ENCODE data around the gene PRL.

DNA sequence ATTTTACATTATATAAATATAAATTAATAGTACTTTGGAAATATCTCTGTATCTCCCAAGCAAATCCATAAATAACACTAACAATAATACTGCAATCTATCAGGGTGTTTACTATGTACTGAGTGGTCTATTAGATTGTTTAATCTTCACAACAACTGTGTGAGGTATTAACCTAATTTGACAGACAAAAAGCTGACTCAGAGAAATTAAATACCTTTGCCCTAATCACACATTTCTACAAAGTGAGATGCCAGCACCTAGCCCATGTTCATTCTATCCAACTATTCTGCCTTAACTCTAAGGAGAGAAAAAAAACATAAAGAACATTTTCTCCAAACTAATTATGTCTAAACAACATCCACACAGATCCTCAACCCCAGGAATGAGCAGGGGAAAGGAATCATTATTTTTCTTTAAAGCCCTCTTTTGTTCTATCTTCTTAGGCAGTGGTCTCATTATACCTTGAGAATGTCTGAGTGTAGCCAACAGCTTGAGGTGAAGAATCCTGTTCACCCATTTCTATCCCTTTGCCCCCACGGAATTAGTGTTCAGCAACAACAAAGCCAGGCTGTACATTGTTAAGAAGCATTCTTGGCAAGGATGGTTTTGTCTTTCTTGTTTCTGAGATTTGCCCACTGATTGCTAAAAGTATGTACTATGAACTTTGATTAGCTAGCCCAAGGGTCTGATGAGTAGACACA lies 42.7 kb downstream of the PRL start:
- TF ChIP-seq, protein P1, sequence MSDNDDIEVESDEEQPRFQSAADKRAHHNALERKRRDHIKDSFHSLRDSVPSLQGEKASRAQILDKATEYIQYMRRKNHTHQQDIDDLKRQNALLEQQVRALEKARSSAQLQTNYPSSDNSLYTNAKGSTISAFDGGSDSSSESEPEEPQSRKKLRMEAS (CRISPR knock-in tag; IDR thresholded peaks at IDR 0.05): no peak
- TF ChIP-seq TEAD4 (CRISPR knock-in tag; IDR thresholded peaks at IDR 0.05) (no peak), TEAD1 (CRISPR knock-in tag; IDR thresholded peaks at IDR 0.05) (no peak), CREM (CRISPR knock-in tag; IDR thresholded peaks at IDR 0.05) (no peak)
- TF ChIP-seq, protein P2, sequence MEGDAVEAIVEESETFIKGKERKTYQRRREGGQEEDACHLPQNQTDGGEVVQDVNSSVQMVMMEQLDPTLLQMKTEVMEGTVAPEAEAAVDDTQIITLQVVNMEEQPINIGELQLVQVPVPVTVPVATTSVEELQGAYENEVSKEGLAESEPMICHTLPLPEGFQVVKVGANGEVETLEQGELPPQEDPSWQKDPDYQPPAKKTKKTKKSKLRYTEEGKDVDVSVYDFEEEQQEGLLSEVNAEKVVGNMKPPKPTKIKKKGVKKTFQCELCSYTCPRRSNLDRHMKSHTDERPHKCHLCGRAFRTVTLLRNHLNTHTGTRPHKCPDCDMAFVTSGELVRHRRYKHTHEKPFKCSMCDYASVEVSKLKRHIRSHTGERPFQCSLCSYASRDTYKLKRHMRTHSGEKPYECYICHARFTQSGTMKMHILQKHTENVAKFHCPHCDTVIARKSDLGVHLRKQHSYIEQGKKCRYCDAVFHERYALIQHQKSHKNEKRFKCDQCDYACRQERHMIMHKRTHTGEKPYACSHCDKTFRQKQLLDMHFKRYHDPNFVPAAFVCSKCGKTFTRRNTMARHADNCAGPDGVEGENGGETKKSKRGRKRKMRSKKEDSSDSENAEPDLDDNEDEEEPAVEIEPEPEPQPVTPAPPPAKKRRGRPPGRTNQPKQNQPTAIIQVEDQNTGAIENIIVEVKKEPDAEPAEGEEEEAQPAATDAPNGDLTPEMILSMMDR (IDR thresholded peaks at IDR 0.05): no peak

All from WTC11 (cell line).